Activated naive CD4-positive, alpha-beta T cell treated with anti-CD3 and anti-CD28 coated beads for 36 hours (primary cell): ENCODE measurements around the gene KIF4A. TPM values are rescaled to one million over a fixed set of nuclear protein-coding genes. Genes with fewer than 3 reads are reported as not detected.

Experiments used
- CTCF ChIA-PET: fragments of 350-600 bp; sonication (Branson Sonifier 250); formaldehyde crosslinking; loops from one replicate; lab custom pipeline; 2021; ENCODE audit warnings: antibody characterized with exemption; lab: Charles Lee
- DNase-seq: peaks from one replicate; pipeline ENCODE4 v3.0.0-alpha.2; 2020
- H3K27ac Mint-ChIP-seq: one replicate; pipeline ENCODE4 v1.8.0; 2021; ENCODE audit warnings: mild to moderate bottlenecking, mixed read lengths
- H3K27me3 Mint-ChIP-seq: one replicate; pipeline ENCODE4 v1.8.0; 2021; ENCODE audit warnings: low read depth, mixed read lengths
- H3K36me3 Mint-ChIP-seq: one replicate; pipeline ENCODE4 v1.8.0; 2021; ENCODE audit warnings: low read depth, mixed read lengths
- H3K4me1 Mint-ChIP-seq: one replicate; pipeline ENCODE4 v1.8.0; 2021; ENCODE audit warnings: low read depth, mixed read lengths
- H3K4me3 Mint-ChIP-seq: one replicate; pipeline ENCODE4 v1.8.0; 2021; ENCODE audit warnings: mild to moderate bottlenecking, moderate library complexity, mixed read lengths
- H3K9me3 Mint-ChIP-seq: one replicate; pipeline ENCODE4 v1.8.0; 2021; ENCODE audit warnings: mixed read lengths
- intact Hi-C: fragments of 100-400 bp; cut with micrococcal nuclease; formaldehyde crosslinking; loops from one replicate; pipeline ENCODE4 v1.15.1; 2023
- total RNA-seq, 2 experiments: library from RNA; stranded (reverse); gene quantifications; one replicate each; pipeline ENCODE4 v1.2.3, GENCODE V29; 2021

Gene KIF4A
- total RNA-seq, 2 experiments from 2014 or later: 27.1 to 29.6 TPM

- intact Hi-C loops: loop anchor here (5.0 to 10.0 kb wide), 3 partner anchors 303 to 525 kb away; no protein-coding TSS in a partner anchor
- Mint-ChIP-seq H3K4me1 (peaks cover 28% of the 10 kb centered on the region), H3K4me3 (peak overlapping the region; percentile 80), H3K9me3 (no peaks in the 10 kb centered on the region), H3K27me3 (no peaks in the 10 kb centered on the region), H3K27ac (no peak overlapping the region), H3K36me3 (peaks cover 3% of the 10 kb centered on the region)
- CTCF ChIA-PET: interaction anchor here (0.6 to 2.4 kb wide), 8 partner anchors 13 to 1087 kb away, joined by 3 to 9 read pairs (median 4); no protein-coding TSS in a partner anchor
- peak; percentile 62 for DNase-seq
Observed at GRCh38 chrX:70452143-70452733, 162.3 kb downstream of the KIF4A start.

- Mint-ChIP-seq H3K36me3 (peaks cover 3% of the 10 kb centered on the region), H3K4me1 (peaks cover 28% of the 10 kb centered on the region), H3K4me3 (peak overlapping the region; percentile 80), H3K9me3 (no peaks in the 10 kb centered on the region), H3K27me3 (no peaks in the 10 kb centered on the region), H3K27ac (peak overlapping the region; percentile 13)
- intact Hi-C loops: loop anchor here (5.0 to 10.0 kb wide), 3 partner anchors 302 to 524 kb away; no protein-coding TSS in a partner anchor
- CTCF ChIA-PET: interaction anchor here (0.6 to 2.4 kb wide), 6 partner anchors 18 to 1086 kb away, joined by 3 to 9 read pairs (median 4); no protein-coding TSS in a partner anchor
- no peak for DNase-seq
Observed at GRCh38 chrX:70453024-70453618, 163.2 kb downstream of the KIF4A start.

DNA sequence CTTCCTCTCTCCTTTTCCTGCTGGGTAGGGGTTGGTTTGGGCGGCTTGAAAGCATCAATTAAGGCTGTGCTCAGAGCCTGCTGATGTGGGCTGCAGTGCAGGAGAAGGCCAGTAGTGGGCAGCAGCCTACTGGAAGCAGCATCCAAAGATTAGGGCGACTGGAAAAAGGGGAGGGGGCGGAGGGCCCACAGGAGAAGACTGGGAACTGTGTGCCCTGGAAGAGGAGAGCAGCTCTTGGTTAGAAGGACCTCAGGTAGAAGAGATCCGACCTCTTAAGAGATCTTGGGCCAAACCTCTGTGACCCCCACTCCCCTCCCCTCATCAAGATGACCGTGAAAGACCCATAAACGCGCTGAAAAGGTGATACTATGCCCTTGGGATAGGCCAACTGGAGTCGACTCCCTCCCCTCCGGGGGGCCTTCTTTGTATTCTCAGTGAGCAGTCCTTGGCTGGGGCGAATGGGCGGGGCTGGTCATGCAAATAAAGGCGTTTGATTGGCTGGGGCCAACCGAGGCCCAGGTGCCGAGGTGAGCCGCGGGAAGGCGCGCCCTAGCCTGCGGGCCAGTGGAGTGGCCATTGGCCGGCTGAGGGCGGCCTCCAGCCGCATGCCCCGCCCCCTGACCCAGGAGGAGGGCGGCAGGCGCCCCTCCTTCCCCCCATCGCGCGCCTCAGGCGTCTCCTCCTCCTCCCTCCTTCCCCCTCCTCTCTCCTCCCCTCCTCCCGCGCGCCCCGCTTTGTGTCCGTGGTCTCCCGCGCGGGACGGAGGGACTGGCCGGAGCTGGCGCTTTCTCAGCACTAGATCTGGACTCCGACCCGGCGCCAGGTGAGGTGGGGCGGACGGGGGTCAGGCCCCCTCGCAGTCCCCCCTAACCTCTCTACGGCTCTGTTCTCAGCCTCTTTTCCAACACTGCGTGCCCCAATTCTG is 164.8 kb downstream of the KIF4A start:
- Mint-ChIP-seq H3K4me1 (peaks cover 28% of the 10 kb centered on the region), H3K36me3 (peaks cover 3% of the 10 kb centered on the region), H3K4me3 (peak overlapping the region; percentile 76), H3K9me3 (no peaks in the 10 kb centered on the region), H3K27ac (no peak overlapping the region), H3K27me3 (no peaks in the 10 kb centered on the region)
- CTCF ChIA-PET: interaction anchor here (3.3 kb wide), 1 partner anchor 211 kb away, joined by 17 read pairs; no protein-coding TSS in a partner anchor
- intact Hi-C loops: loop anchor here (1.0 to 10.0 kb wide), 7 partner anchors 20 to 523 kb away; no protein-coding TSS in a partner anchor
- DNase-seq: peak; percentile 77

DNA sequence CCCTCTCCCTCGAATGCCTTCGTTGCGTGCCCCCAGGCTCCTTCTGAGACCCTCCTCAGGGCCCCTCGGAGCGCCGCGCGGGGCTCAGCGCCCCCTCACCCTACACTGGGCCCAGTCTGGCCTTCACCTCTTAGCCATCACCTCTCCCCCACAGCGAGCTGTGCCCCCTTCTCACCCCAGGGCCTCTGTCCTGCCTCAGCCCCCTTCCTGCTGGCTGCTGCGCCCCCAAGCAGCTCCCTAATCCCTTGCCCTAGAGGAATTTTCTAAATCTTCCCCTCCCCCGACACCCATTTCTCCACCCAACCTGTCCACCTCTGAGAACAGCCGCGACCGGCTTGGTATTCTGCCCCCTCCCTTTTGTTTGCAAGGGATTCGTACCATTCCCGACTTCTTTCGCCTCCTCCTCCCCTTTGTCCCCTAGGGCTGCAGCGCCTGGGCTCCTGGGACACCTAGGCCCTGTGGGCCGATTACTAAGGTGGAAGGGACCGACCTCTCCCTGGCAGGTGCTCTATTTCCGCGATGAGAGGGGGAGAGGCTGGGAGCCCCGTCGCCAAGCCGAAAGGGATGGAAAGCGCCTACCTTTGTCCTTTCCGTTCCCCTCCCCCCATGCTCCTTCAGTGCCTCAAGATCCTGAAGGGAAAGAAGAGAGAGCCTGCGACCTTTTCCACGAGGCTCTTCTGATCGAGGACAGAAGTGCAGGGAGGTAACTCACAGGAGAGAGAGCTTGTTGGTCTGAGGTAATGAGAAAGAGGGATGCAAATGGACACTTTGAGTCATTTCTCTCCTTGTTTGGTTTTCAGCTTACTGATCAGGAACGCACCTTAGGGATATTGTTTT is 165.7 kb downstream of the KIF4A start:
- H3K4me1 Mint-ChIP-seq: peaks cover 28% of the 10 kb centered on the region
- no peak for DNase-seq
- H3K4me3 Mint-ChIP-seq: peak overlapping the region; percentile 76
- H3K27ac Mint-ChIP-seq: peak overlapping the region; percentile 77
- H3K36me3 Mint-ChIP-seq: peaks cover 3% of the 10 kb centered on the region
- H3K9me3 Mint-ChIP-seq: no peaks in the 10 kb centered on the region
- H3K27me3 Mint-ChIP-seq: no peaks in the 10 kb centered on the region
- intact Hi-C loops: loop anchor here (10.0 kb wide), 1 partner anchor 299 kb away; no protein-coding TSS in a partner anchor
- CTCF ChIA-PET: interaction anchor here (0.6 to 3.3 kb wide), 2 partner anchors 203 to 210 kb away, joined by 5 to 17 read pairs; no protein-coding TSS in a partner anchor

- H3K4me3 Mint-ChIP-seq: peak overlapping the region; percentile 76
- H3K4me1 Mint-ChIP-seq: peaks cover 28% of the 10 kb centered on the region
- no peak for DNase-seq
- H3K27ac Mint-ChIP-seq: peak overlapping the region; percentile 77
- no peaks in the 10 kb centered on the region for H3K9me3 Mint-ChIP-seq
- CTCF ChIA-PET: interaction anchor here (0.9 to 3.3 kb wide), 2 partner anchors 97 to 209 kb away, joined by 3 to 17 read pairs; no protein-coding TSS in a partner anchor
- no peaks in the 10 kb centered on the region for H3K27me3 Mint-ChIP-seq
- intact Hi-C loops: loop anchor here (10.0 kb wide), 1 partner anchor 299 kb away; no protein-coding TSS in a partner anchor
- peaks cover 3% of the 10 kb centered on the region for H3K36me3 Mint-ChIP-seq
Observed at GRCh38 chrX:70456256-70456655, 166.4 kb downstream of the KIF4A start.

DNA sequence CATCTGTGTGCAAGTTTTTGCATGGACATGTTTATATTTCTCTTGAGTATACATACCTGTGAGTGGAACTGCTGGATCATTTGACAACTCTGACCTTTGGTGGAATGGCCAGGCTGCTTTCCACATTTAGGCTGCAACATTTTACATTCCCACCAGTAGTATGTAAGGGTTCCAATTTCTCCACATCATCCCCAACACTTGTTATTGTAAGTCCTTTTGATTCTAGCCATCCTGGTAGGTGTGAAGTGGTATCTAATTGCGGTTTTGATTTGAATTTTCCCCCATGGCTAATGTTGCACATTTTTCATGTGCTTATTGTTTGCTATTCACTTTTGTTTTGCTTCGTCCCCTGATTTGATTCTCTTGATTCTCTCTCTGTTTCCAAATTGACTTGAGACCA is 171.1 kb downstream of the KIF4A start:
- peaks cover 9% of the 10 kb centered on the region for H3K4me1 Mint-ChIP-seq
- H3K9me3 Mint-ChIP-seq: no peaks in the 10 kb centered on the region
- no peak for DNase-seq
- H3K27me3 Mint-ChIP-seq: no peaks in the 10 kb centered on the region
- CTCF ChIA-PET: no interaction called here
- no peak overlapping the region for H3K27ac Mint-ChIP-seq
- H3K4me3 Mint-ChIP-seq: no peak overlapping the region
- H3K36me3 Mint-ChIP-seq: peaks cover 3% of the 10 kb centered on the region
- intact Hi-C loops: no loop called here

GRCh38 chrX:70464051-70464450 is 174.1 kb downstream of the KIF4A start:
- intact Hi-C loops: no loop called here
- no peaks in the 10 kb centered on the region for H3K36me3 Mint-ChIP-seq
- H3K9me3 Mint-ChIP-seq: no peaks in the 10 kb centered on the region
- no peaks in the 10 kb centered on the region for H3K4me1 Mint-ChIP-seq
- H3K4me3 Mint-ChIP-seq: no peak overlapping the region
- CTCF ChIA-PET: no interaction called here
- no peak for DNase-seq
- no peak overlapping the region for H3K27ac Mint-ChIP-seq
- no peaks in the 10 kb centered on the region for H3K27me3 Mint-ChIP-seq

GRCh38 chrX:70466968-70467367 is 177.1 kb downstream of the KIF4A start:
- no peak for DNase-seq
- no peak overlapping the region for H3K27ac Mint-ChIP-seq
- no peaks in the 10 kb centered on the region for H3K9me3 Mint-ChIP-seq
- no peak overlapping the region for H3K4me3 Mint-ChIP-seq
- CTCF ChIA-PET: no interaction called here
- peaks cover 11% of the 10 kb centered on the region for H3K4me1 Mint-ChIP-seq
- intact Hi-C loops: no loop called here
- no peaks in the 10 kb centered on the region for H3K27me3 Mint-ChIP-seq
- H3K36me3 Mint-ChIP-seq: no peaks in the 10 kb centered on the region

DNA sequence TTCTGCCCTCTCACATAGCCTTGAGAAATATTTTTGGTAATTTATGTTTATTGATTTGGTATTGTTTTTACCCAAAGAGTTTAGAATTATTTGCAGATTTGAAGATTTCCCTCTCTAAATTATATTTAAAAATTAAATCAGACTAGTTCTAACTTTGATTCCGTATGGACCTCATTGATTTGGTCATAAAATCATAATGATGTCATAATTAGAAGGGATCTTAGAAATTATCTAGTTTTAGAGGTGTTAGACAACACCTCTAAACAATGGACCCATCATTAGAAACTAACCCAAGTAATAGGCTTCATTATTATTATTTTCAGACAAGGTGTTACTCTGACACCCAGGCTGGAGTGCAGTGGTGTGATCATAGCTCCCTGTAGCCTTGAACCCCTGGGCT is 178.8 kb downstream of the KIF4A start:
- Mint-ChIP-seq H3K36me3 (no peaks in the 10 kb centered on the region), H3K4me3 (no peak overlapping the region), H3K9me3 (no peaks in the 10 kb centered on the region), H3K4me1 (peaks cover 11% of the 10 kb centered on the region), H3K27me3 (no peaks in the 10 kb centered on the region), H3K27ac (no peak overlapping the region)
- CTCF ChIA-PET: no interaction called here
- intact Hi-C loops: no loop called here
- no peak for DNase-seq
